D341Med (cell line): ENCODE measurements around the gene APBB2.
"Not testable (repeated sequence)": the region's sequence is repeated elsewhere in the genome, so short reads cannot be mapped to it uniquely, and the experiment has no call there.

Experiments
- DNase-seq: peaks from one replicate; pipeline ENCODE4 v3.0.0; 2012; ENCODE audit warnings: low spot score

APBB2 gene

GRCh38 chr4:40825014-40825838, 389.1 kb downstream of the APBB2 start:
- DNase-seq = no peak

GRCh38 chr4:40822420-40823166, 391.7 kb downstream of the APBB2 start:
- no peak for DNase-seq

GRCh38 chr4:40820101-40820500, 394.2 kb downstream of the APBB2 start:
- DNase-seq = no peak

- DNase-seq = not testable (repeated sequence)
Measured at GRCh38 chr4:40817157-40817556, 397.2 kb downstream of the APBB2 start.

- no peak for DNase-seq
Measured at GRCh38 chr4:40812856-40813255, 401.5 kb downstream of the APBB2 start.

GRCh38 chr4:40812386-40812785, 402.0 kb downstream of the APBB2 start:
- no peak for DNase-seq

- DNase-seq = no peak
Measured at GRCh38 chr4:40811956-40812355, 402.4 kb downstream of the APBB2 start.

- DNase-seq = no peak
Measured at GRCh38 chr4:40808926-40809457, 405.4 kb downstream of the APBB2 start.

- DNase-seq = no peak
Measured at GRCh38 chr4:40804598-40804997, 409.7 kb downstream of the APBB2 start.

GRCh38 chr4:40800064-40800463, 414.3 kb downstream of the APBB2 start:
- DNase-seq = no peak

GRCh38 chr4:40789771-40790170, 424.6 kb downstream of the APBB2 start:
- no peak for DNase-seq

- no peak for DNase-seq
Measured at GRCh38 chr4:40789031-40789430, 425.3 kb downstream of the APBB2 start.

GRCh38 chr4:40788331-40788730, 426.0 kb downstream of the APBB2 start:
- DNase-seq = no peak

GRCh38 chr4:40785727-40786126, 428.6 kb downstream of the APBB2 start:
- DNase-seq = no peak

- DNase-seq = no peak
Measured at GRCh38 chr4:40782876-40783275, 431.5 kb downstream of the APBB2 start.

- no peak for DNase-seq
Measured at GRCh38 chr4:40778090-40778489, 436.3 kb downstream of the APBB2 start.

GRCh38 chr4:40769266-40769665, 445.1 kb downstream of the APBB2 start:
- no peak for DNase-seq

- DNase-seq = no peak
Measured at GRCh38 chr4:40763228-40763716, 451.1 kb downstream of the APBB2 start.
